HEK293T (cell line): ENCODE results near the gene SMPX.

Experiments
- CTCF ChIA-PET: fragments of 350-600 bp; formaldehyde crosslinking; extraction: SDS; loops from one replicate; lab custom pipeline; 2021; ENCODE audit warnings: antibody characterized with exemption, inconsistent platforms; lab: Yijun Ruan, JAX
- POLR2A ChIA-PET: fragments of 350-600 bp; formaldehyde crosslinking; extraction: SDS; loops from one replicate; lab custom pipeline; 2020; ENCODE audit warnings: antibody characterized with exemption, inconsistent platforms; lab: Yijun Ruan, JAX
- DNase-seq: peaks from one replicate; pipeline ENCODE4 v3.0.0; 2012; ENCODE audit warnings: mixed read lengths; ENCODE audit errors: extremely low spot score
- ARNT ChIP-seq: fragments of 450-650 bp; IDR thresholded peaks from 2 replicates; pipeline ENCODE4 v1.6.1; 2017; ENCODE audit warnings: mild to moderate bottlenecking
- BHLHE40 ChIP-seq: fragments of 450-650 bp; IDR thresholded peaks from 2 replicates; pipeline ENCODE4 v1.6.1; 2016; ENCODE audit warnings: mild to moderate bottlenecking, moderate library complexity, borderline replicate concordance
- CTBP1 ChIP-seq: fragments of 450-650 bp; IDR thresholded peaks from 2 replicates; pipeline ENCODE4 v1.6.1; 2016; ENCODE audit warnings: borderline replicate concordance
- ELF4 ChIP-seq: fragments of 450-650 bp; IDR thresholded peaks from 2 replicates; pipeline ENCODE4 v1.6.1; 2017; ENCODE audit warnings: antibody characterized with exemption
- FOXA1 ChIP-seq: fragments of 450-650 bp; IDR thresholded peaks from 2 replicates; pipeline ENCODE4 v1.6.1; 2016; ENCODE audit warnings: mild to moderate bottlenecking
- FOXK2 ChIP-seq: fragments of 450-650 bp; IDR thresholded peaks from 2 replicates; pipeline ENCODE4 v1.6.1; 2016; ENCODE audit warnings: mild to moderate bottlenecking
- FOXM1 ChIP-seq: fragments of 450-650 bp; IDR thresholded peaks from 2 replicates; pipeline ENCODE4 v1.6.1; 2017; ENCODE audit warnings: mild to moderate bottlenecking, borderline replicate concordance
- HDGF ChIP-seq: fragments of 450-650 bp; IDR thresholded peaks from 2 replicates; pipeline ENCODE4 v1.6.1; 2017; ENCODE audit warnings: antibody characterized with exemption, borderline replicate concordance
- L3MBTL2 ChIP-seq: fragments of 450-650 bp; conservative IDR thresholded peaks from 2 replicates; pipeline ENCODE4 v1.6.1; 2016; ENCODE audit warnings: mild to moderate bottlenecking
- LEF1 ChIP-seq: fragments of 450-650 bp; IDR thresholded peaks from 2 replicates; pipeline ENCODE4 v1.6.1; 2017; ENCODE audit warnings: mild to moderate bottlenecking, borderline replicate concordance
- NFRKB ChIP-seq: fragments of 450-650 bp; IDR thresholded peaks from 2 replicates; pipeline ENCODE4 v1.6.1; 2016; ENCODE audit warnings: mild to moderate bottlenecking, moderate library complexity
- SP1 ChIP-seq: fragments of 450-650 bp; IDR thresholded peaks from 2 replicates; pipeline ENCODE4 v1.6.1; 2017
- SUZ12 ChIP-seq: fragments of 450-650 bp; IDR thresholded peaks from 2 replicates; pipeline ENCODE4 v1.6.1; 2016; ENCODE audit warnings: mild to moderate bottlenecking
- TARDBP ChIP-seq: fragments of 450-650 bp; IDR thresholded peaks from 2 replicates; pipeline ENCODE4 v1.6.1; 2016
- ZNF384 ChIP-seq: fragments of 450-650 bp; IDR thresholded peaks from 2 replicates; pipeline ENCODE4 v1.6.1; 2016
- TF ChIP-seq, protein P1 (sequence below): fragments of 450-650 bp; IDR thresholded peaks from 2 replicates; pipeline ENCODE4 v1.6.1; 2016

The SMPX gene

DNA sequence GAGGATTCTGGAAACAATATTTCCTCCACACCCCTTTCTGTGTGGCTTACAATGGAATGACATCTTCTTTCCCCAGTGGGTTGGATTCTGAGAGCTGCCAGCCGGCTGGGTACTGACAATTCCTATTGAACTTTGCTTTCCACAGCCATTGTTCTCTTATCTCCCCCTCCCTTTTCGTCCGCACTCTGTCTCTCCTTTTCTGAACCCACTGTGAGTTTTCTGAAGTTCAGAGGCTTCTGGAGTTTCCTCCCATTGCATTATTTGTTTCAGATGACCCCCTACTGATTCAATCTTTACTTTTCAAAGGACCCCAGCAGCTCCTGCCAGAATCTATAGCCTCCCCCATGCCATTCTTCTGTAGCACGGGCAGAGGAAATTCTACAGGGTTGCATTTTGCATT, 10.4 kb downstream of the SMPX start:
- TF ChIP-seq HDGF (no peak), FOXK2 (no peak)
- no peak for DNase-seq
- POLR2A ChIA-PET = no interaction called here
- CTCF ChIA-PET = interaction anchor here (2.9 kb wide), 1 partner anchor 10 kb away, joined by 7 read pairs; the partner anchor contains the start of gene SMPX

DNA sequence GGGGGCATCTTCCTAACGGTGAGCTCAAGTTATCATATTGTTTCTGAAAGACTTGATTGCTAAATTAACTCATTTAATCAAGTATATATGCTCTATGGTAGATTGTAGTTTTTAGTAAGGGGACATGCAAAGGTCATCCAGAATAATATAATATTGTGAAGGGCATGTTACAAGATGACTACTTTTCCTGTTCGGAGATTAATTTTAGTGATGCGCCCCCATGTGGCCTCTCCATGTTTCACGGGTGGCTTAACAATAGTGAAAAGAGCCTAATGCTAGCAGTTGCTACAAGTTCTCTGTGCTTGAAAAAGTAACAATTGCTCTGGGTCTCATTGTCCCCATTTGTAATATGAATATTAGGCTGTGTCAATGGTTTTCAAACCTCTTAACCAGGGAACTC, 12.2 kb downstream of the SMPX start:
- peak; percentile 28 for DNase-seq
- ChIA-PET POLR2A (no interaction called here), CTCF (interaction anchor here (0.6 to 2.9 kb wide), 4 partner anchors 12 to 1224 kb away, joined by 3 to 7 read pairs (median 4); partner anchors contain the start of gene SMPX)
- no peak for TF ChIP-seq FOXA1
- TF ChIP-seq SP1 = no peak
- no peak for TF ChIP-seq ARNT
- no peak for TF ChIP-seq FOXK2
- no peak for TF ChIP-seq NFRKB
- TF ChIP-seq FOXM1 = no peak
- no peak for TF ChIP-seq CTBP1
- TF ChIP-seq HDGF = no peak
- no peak for TF ChIP-seq TARDBP
- TF ChIP-seq ELF4 = no peak
- TF ChIP-seq ZNF384 = no peak
- TF ChIP-seq L3MBTL2 = no peak
- TF ChIP-seq, protein P1, sequence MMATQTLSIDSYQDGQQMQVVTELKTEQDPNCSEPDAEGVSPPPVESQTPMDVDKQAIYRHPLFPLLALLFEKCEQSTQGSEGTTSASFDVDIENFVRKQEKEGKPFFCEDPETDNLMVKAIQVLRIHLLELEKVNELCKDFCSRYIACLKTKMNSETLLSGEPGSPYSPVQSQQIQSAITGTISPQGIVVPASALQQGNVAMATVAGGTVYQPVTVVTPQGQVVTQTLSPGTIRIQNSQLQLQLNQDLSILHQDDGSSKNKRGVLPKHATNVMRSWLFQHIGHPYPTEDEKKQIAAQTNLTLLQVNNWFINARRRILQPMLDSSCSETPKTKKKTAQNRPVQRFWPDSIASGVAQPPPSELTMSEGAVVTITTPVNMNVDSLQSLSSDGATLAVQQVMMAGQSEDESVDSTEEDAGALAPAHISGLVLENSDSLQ = no peak
- no peak for TF ChIP-seq BHLHE40
- TF ChIP-seq LEF1 = no peak
- TF ChIP-seq SUZ12 = no peak

DNA sequence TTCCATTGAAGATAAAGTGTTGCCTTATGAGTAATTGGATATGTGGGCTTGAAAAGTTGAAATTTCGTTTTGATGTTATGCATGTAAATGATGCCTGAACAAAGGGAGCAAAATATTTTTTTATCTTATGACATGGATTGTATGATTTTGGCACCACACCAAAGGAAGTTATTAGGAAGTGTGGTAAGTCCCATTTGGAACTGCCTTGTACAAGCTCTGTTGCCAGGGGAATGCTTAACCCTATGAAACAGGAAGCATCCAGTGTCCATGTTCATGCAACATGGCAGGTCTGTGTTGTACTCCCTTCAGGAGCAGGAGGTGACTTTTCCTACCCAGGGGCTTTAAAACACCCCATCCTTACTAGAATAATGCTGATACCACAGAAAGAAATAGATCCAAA, 13.2 kb downstream of the SMPX start:
- TF ChIP-seq SUZ12 (no peak), FOXK2 (no peak), FOXA1 (no peak), BHLHE40 (no peak), ZNF384 (no peak)
- POLR2A ChIA-PET = no interaction called here

DNA sequence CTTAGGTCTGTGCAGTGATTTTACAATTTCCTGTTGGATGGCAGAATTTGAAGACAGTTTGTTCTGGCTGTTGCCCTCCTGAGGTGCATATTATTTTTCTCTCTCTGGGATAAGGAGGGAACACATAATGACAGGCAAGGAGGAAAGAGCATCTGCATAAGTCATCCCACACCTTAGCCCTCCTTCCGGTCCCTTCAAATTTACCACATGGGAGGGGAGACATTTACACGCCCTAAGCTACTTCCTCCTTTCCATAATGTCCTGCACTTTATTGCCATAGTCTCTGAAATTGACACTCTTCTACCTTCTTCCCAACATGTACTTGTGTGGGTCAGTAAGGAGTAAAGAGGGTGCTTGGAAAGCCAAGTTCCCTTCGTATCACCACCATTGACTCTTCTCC, 13.9 kb downstream of the SMPX start:
- TF ChIP-seq HDGF = no peak
- CTCF ChIA-PET = no interaction called here
- POLR2A ChIA-PET = no interaction called here
- no peak for DNase-seq

More for the DNA sequence above, 13.2 kb downstream of the SMPX start:
- DNase-seq = no peak
- CTCF ChIA-PET = no interaction called here

DNA sequence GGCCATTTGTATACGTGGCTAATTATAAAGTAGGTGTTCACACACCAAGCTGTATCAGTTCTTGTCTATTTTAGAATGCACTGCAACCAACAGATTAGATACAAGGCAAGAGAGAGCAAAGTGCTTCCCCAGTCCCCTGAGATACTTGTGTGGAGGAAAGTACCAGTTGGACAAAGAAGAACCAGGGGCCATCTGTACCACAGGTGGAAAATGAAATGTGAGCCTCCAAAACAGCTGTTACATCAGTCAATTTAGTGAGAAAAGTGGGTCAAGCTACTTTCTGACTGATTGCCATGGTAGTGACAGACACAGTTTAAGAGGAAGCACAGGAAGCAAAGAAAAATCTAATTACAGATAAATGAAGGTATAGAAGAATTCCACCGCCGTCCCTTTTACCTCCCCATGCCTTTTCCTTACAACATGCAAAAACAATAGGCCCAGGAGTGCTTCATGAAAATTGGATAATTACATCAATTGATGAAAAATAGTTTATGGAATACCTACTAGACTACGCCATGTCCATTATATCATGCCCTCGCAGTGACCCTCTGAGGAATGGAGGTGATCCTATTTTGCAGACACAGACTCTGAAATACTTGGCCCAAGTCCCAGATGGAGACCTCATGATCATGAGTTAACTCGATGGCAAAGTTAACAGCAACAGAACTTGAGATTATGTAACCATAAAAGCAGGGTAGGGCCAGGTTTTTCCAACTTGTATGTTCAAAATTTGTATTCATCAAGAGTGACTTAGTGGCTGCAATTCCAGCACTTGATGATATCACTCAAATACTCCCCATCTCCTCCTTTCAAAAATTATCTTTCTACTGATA, 15.8 kb downstream of the SMPX start:
- POLR2A ChIA-PET = no interaction called here
- no peak for DNase-seq
- CTCF ChIA-PET = interaction anchor here (0.7 kb wide), 1 partner anchor 1635 kb away, joined by 13 read pairs; no protein-coding TSS in a partner anchor
- TF ChIP-seq ZNF384 (no peak), SUZ12 (no peak), BHLHE40 (no peak), FOXK2 (no peak), CTBP1 (no peak), TARDBP (no peak), NFRKB (no peak), FOXM1 (no peak), SP1 (no peak), ELF4 (no peak), ARNT (no peak), LEF1 (no peak), FOXA1 (no peak), HDGF (no peak), L3MBTL2 (no peak)
- TF ChIP-seq, protein P1 = no peak

DNA sequence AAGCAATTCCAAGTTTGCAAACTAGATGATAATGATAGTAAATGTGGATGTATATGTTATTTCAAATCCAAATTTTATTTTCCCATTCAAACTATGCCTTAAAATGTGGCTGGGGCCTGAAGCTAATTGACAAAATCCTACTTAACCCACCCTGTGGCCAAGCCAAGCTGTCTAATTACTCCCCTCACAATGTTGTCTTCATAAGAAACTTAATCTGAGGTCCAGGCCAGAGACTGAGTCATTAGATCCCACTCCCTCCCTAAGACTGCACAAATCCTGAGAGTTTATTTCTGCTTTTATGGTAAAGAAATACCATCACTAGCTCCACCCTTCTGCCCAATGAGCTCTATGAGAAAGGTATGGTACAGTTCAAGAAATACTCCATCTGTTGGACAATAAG, 16.6 kb downstream of the SMPX start:
- ChIA-PET POLR2A (no interaction called here), CTCF (interaction anchor here (0.7 kb wide), 1 partner anchor 1634 kb away, joined by 13 read pairs; no protein-coding TSS in a partner anchor)

More for the DNA sequence above, 16.6 kb downstream of the SMPX start:
- DNase-seq = no peak
- TF ChIP-seq SUZ12 (no peak), FOXM1 (no peak), ELF4 (no peak), ZNF384 (no peak), BHLHE40 (no peak), HDGF (no peak), L3MBTL2 (no peak), NFRKB (no peak), LEF1 (no peak), TARDBP (no peak), ARNT (no peak), SP1 (no peak)
